Vagina (tissue), 2 donors: ENCODE results near the gene TMEM192. TPM values are rescaled to one million over a fixed set of nuclear protein-coding genes. Genes with fewer than 3 reads are reported as not detected.

ENCODE experiments used
- DNase-seq, 2 donors: peaks; one replicate each; pipeline ENCODE4 v3.0.0-alpha.2; 2017; ENCODE audit errors: extremely low spot score in 2 of 2
- H3K27ac ChIP-seq: fragments of 200-600 bp; sonication (generic); one replicate; pipeline ENCODE4 v1.5.1; 2019
- H3K27me3 ChIP-seq: fragments of 200-600 bp; sonication (generic); one replicate; pipeline ENCODE4 v1.5.1; 2019
- H3K36me3 ChIP-seq, 2 donors: fragments of 200-600 bp; sonication (generic); one replicate each; pipeline ENCODE4 v1.5.1; 2017 to 2019
- H3K4me1 ChIP-seq: fragments of 200-600 bp; sonication (generic); one replicate; pipeline ENCODE4 v1.5.1; 2019
- H3K4me3 ChIP-seq, 2 donors: fragments of 200-600 bp; sonication (generic); 1 replicate in 1 of 2; 2 replicates in 1 of 2; pipeline ENCODE4 v1.5.1; 2016 to 2019
- H3K9me3 ChIP-seq: fragments of 200-600 bp; sonication (generic); one replicate; pipeline ENCODE4 v1.5.1; 2019
- POLR2A ChIP-seq, 2 donors: fragments of 450-650 bp; IDR thresholded peaks; one replicate each; pipeline ENCODE4 v1.6.1; 2017; ENCODE audit warnings: antibody characterized with exemption in 2 of 2, mild to moderate bottlenecking in 2 of 2, moderate library complexity in 2 of 2
- POLR2AphosphoS5 ChIP-seq, 2 donors: sonication (generic); formaldehyde crosslinking; IDR thresholded peaks; one replicate each; pipeline ENCODE4 v1.9.0; 2017; ENCODE audit warnings: antibody characterized with exemption in 2 of 2, mild to moderate bottlenecking in 2 of 2, low read depth in 1 of 2; ENCODE audit not compliant: insufficient read depth in 1 of 2
- intact Hi-C: fragments of 100-400 bp; cut with DNase I; formaldehyde crosslinking; loops from one replicate; pipeline ENCODE4 v1.15.1; 2023
- total RNA-seq: library from RNA; depleted of rRNA; stranded (reverse); fragments of >200 nt; gene quantifications from one replicate; pipeline ENCODE4 v1.2.3, GENCODE V29; 2016
- TF ChIP-seq, protein P1 (sequence below), 3 experiments: fragments of 450-650 bp in 2 of 3; fragments of 200-600 bp in 1 of 3; sonication (generic) in 1 of 3; IDR thresholded peaks; one replicate each; pipeline ENCODE4 v1.5.1; 2017 to 2019; ENCODE audit warnings: antibody characterized with exemption in 3 of 3, mild to moderate bottlenecking in 2 of 3, moderate library complexity in 2 of 3

Gene TMEM192
- total RNA-seq: 7.1 TPM

DNA sequence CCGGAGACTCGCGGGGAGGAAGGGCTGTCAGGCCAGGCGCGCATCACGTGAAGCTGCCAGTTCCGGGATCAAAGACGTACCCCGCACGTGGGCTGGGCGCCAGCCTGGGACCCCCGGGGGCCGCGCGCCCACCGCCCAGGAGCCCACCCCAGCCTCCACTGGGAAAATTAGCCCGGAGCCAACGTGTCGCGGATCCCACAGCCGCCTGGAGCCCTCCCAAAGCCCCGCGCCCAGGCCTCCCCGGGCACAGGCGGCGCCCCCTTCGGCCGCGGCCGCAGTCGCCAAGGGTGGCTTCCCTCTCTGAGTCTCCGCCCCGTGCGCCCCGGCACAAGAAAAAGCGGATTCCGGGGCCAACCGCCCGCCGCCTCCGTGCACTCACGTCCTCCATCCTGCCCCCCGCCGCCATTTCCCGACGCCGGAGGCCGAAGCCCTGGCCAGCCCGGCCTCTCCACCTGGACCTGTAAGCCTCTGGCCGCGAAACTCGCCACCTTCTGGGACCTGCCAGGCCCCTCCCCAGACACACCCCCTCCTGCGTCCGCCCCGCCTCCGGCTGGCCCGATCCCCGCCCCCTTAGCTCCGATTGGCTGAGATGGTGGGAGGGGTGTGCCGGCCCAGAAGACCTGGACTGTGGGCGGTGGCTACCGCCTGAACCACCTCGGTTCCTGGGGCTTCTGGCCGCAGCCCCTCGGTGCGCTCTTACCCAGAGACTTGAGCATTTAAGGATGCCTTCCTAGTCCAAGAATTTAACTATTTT is at the start of gene TMEM192:
Gene TMEM192 (minus strand): TSS at position 493 of the 754 bp plus-strand sequence. CDS start 87 bp downstream, at position 406.
- no peaks in the 10 kb centered on the region for H3K27me3 ChIP-seq
- peaks cover 7% of the 10 kb centered on the region for H3K4me1 ChIP-seq
- TF ChIP-seq, protein P1, sequence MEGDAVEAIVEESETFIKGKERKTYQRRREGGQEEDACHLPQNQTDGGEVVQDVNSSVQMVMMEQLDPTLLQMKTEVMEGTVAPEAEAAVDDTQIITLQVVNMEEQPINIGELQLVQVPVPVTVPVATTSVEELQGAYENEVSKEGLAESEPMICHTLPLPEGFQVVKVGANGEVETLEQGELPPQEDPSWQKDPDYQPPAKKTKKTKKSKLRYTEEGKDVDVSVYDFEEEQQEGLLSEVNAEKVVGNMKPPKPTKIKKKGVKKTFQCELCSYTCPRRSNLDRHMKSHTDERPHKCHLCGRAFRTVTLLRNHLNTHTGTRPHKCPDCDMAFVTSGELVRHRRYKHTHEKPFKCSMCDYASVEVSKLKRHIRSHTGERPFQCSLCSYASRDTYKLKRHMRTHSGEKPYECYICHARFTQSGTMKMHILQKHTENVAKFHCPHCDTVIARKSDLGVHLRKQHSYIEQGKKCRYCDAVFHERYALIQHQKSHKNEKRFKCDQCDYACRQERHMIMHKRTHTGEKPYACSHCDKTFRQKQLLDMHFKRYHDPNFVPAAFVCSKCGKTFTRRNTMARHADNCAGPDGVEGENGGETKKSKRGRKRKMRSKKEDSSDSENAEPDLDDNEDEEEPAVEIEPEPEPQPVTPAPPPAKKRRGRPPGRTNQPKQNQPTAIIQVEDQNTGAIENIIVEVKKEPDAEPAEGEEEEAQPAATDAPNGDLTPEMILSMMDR (IDR thresholded peaks at IDR 0.05): peak in 1 of 3 experiments; percentile 20
- TF ChIP-seq POLR2A (IDR thresholded peaks at IDR 0.05) (peak in 1 of 2 donors; percentile 50), POLR2AphosphoS5 (IDR thresholded peaks at IDR 0.05; ENCODE audit: insufficient read depth in 1 of 2, low read depth in 1 of 2) (peak; percentile 69 to 86)
- H3K36me3 ChIP-seq: no peaks in the 10 kb centered on the region
- DNase-seq: peak; percentile 95 to 97
- H3K9me3 ChIP-seq: no peaks in the 10 kb centered on the region
- peak within 1 kb of the TSS; percentile 81 for H3K27ac ChIP-seq
- intact Hi-C loops: no loop called here
- peak within 1 kb of the TSS; percentile 79 to 95 for H3K4me3 ChIP-seq

DNA sequence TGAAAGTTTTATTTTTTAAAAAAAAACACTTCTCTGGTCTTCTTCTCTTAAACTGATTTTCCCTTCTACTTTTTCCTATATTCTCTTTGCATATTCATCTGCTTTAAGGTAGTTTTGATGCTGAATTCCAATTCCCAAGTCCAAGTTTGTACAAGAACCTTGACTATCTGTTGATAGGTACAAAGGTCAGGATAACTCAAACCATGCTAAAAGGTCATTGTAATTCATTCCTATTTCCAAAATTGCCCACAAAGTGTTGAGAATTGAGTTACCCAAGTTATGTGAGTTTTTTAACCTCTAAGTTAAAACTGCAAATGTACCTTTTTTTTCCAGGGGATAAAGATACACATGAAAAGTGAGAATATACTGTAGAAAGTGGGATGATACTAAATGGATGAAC is 46.1 kb upstream of the TMEM192 start:
- Histone ChIP-seq H3K9me3 (no peaks in the 10 kb centered on the region), H3K36me3 (no peaks in the 10 kb centered on the region), H3K27ac (no peak overlapping the region), H3K4me1 (no peaks in the 10 kb centered on the region), H3K27me3 (no peaks in the 10 kb centered on the region), H3K4me3 (no peak overlapping the region)
- no peak for DNase-seq
- intact Hi-C loops: no loop called here
- TF ChIP-seq POLR2AphosphoS5 (IDR thresholded peaks at IDR 0.05; ENCODE audit: insufficient read depth in 1 of 2, low read depth in 1 of 2) (no peak), POLR2A (IDR thresholded peaks at IDR 0.05) (no peak)
- TF ChIP-seq, protein P1 (IDR thresholded peaks at IDR 0.05): no peak

DNA sequence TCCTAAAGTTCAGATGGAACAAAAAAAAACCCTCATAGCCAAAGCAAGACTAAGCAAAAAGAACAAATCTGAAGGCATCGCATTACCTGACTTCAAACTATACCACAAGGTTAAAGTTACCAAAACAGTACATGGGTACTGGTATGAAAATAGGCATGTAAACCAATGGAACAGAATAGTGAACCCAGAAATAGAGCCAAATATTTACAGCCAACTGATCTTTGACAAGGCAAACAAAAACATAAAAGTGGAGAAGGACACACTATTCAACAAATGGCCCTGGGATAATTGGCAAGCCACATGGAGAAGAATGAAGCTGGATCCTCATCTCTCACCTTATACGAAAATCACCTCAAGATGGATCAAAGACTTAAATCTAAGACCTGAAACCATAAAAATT is 44.2 kb upstream of the TMEM192 start:
- DNase-seq: no peak
- no peak overlapping the region for H3K27ac ChIP-seq
- H3K27me3 ChIP-seq: no peaks in the 10 kb centered on the region
- intact Hi-C loops: no loop called here
- H3K4me3 ChIP-seq: no peak overlapping the region
- TF ChIP-seq, protein P1 (IDR thresholded peaks at IDR 0.05): no peak
- no peak for TF ChIP-seq POLR2A (IDR thresholded peaks at IDR 0.05)
- no peak for TF ChIP-seq POLR2AphosphoS5 (IDR thresholded peaks at IDR 0.05; ENCODE audit: insufficient read depth in 1 of 2, low read depth in 1 of 2)
- H3K4me1 ChIP-seq: no peaks in the 10 kb centered on the region
- H3K9me3 ChIP-seq: no peaks in the 10 kb centered on the region
- H3K36me3 ChIP-seq: no peaks in the 10 kb centered on the region

DNA sequence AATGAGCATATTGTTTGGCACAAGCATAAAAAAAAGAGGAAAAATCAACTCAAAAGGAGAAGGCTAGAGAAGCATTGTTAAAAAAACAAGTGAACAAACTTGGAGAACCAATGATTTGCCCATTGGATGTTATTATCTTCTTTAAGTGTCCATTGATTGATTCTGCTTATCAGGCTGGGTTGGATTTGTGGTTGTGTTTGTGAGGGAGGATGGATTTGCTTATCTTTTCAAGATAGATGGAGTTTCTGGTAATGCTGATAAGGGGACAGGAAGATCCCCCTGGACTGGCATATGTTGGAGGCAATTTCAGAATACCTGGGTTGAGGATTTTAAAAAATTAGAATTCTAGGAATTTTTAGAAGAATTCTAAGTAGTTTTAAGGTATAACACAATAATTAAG is 41.8 kb upstream of the TMEM192 start:
- no peaks in the 10 kb centered on the region for H3K9me3 ChIP-seq
- TF ChIP-seq POLR2AphosphoS5 (IDR thresholded peaks at IDR 0.05; ENCODE audit: insufficient read depth in 1 of 2, low read depth in 1 of 2) (no peak), POLR2A (IDR thresholded peaks at IDR 0.05) (no peak)
- TF ChIP-seq, protein P1 (IDR thresholded peaks at IDR 0.05): no peak
- no peak overlapping the region for H3K4me3 ChIP-seq
- no peaks in the 10 kb centered on the region for H3K27me3 ChIP-seq
- H3K27ac ChIP-seq: no peak overlapping the region
- H3K36me3 ChIP-seq: no peaks in the 10 kb centered on the region
- H3K4me1 ChIP-seq: no peaks in the 10 kb centered on the region
- no peak for DNase-seq
- intact Hi-C loops: no loop called here

DNA sequence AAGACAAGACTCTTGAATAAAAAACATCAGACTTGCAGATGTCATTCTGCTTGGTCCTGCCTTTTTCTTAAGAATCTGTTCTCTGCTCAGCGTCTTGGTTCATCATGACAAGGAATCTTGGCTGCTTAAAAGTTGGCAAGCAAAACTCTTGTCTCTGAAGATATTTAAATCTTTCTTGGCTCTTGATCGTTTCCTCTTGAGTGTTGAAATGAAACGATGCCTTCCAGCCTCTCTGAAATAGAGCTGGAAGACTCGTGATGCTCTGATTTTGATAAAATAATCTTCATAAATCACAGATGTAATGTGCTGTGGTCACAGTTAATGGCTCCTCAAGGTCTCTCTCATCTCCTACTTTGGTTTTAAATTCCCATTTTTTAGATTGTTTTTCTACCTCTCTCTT is 39.9 kb upstream of the TMEM192 start:
- Histone ChIP-seq H3K27me3 (no peaks in the 10 kb centered on the region), H3K36me3 (no peaks in the 10 kb centered on the region), H3K4me3 (no peak overlapping the region), H3K9me3 (no peaks in the 10 kb centered on the region), H3K4me1 (no peaks in the 10 kb centered on the region), H3K27ac (no peak overlapping the region)
- TF ChIP-seq, protein P1 (IDR thresholded peaks at IDR 0.05): no peak
- TF ChIP-seq POLR2AphosphoS5 (IDR thresholded peaks at IDR 0.05; ENCODE audit: insufficient read depth in 1 of 2, low read depth in 1 of 2) (no peak), POLR2A (IDR thresholded peaks at IDR 0.05) (no peak)
- DNase-seq: no peak
- intact Hi-C loops: no loop called here
